Measurements from ENCODE around the gene SDK1.

SDK1 gene

DNA sequence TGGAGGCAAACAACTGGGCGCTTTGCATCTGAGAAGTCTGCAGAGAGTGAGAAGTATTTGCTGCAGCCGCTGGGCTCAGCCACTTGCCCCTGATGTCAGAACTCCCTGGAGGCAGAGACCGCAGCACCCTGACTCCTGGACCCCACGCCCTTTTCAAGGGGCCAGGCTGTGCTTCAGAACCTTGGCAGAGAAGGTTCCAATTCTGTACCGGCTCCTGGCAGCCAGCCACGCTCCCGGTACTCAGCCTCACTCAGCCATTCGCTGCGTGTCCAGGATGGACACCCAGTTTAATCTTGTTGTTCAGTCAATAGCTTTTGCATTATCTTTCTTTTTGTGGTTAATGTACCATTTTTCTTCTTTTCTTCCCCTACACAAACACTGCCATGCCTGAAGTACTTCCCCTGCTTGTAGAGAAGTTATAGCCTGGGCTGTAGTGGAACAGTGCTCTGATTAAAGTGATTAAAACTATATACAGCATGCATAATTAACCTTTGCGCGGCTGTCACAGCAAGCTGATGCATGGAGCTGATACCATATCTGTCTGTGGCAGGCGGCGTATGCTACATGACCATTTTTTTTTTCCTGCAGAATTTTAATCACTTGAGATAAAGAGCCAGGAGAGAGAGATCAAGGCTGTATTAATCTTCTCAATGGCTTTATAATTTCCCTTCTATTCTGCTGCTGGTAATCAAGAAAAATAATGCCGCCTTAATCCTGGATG is 578.5 kb downstream of the SDK1 start:
- no peak for DNase-seq (ENCODE audit: low read depth in 3 of 3)

DNA sequence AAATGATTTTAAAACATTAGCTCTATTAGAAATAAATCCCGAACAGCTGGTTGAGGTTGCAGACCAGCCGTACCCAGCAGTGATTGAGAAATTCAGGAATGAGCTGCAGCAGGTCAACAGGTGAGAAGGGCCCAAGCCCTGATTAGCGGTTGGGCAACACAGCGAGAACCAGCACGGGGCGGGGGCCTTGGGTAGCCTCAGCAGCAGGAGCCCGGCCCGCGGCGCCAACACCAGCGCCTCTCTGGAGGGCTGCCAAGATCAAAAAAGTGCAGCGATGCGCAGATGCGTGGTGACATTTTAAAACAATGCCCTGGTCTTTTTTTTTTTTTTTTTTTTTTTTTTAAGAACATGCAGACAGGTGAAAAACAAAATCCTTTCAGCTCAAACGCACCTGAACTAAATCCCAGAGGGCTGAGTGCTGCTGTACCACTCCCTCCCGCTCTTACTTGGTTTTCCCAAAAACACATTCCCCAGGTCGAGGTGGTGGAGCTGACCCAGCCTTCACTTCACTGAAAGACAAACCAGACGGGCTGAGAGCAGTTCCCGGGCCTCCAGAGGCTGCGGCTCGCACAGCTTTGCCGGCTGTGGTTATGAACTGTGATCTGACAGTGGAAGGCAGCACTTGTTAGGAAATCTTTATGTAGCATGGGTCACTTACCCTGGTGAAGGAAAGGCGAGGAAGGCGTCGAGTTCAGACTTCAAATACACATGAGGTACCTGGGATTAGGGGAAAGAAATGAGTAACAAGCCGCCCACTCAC is 579.4 kb downstream of the SDK1 start:
- no peak for DNase-seq (ENCODE audit: low read depth in 3 of 3)

DNA sequence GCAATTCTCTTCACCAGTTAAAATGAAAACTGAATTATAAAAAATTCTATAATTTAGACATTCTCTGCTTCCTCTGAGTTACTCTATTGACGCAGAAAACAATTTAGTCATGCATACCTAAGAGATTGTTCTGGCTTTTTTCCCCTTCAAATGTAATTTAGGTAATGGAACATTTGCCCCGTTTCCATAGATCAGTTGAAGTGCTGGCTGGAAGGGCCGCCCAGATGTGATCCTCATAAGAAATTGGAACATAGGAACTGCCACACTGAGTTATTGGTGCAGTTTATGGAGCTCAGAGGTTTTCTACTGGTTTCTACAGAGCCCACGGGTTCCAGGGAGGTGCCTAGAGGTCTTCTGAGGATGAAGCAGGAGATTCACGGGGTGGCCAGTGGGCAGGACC is 581.7 kb downstream of the SDK1 start:
- DNase-seq (ENCODE audit: low read depth in 3 of 3), result no peak

DNA sequence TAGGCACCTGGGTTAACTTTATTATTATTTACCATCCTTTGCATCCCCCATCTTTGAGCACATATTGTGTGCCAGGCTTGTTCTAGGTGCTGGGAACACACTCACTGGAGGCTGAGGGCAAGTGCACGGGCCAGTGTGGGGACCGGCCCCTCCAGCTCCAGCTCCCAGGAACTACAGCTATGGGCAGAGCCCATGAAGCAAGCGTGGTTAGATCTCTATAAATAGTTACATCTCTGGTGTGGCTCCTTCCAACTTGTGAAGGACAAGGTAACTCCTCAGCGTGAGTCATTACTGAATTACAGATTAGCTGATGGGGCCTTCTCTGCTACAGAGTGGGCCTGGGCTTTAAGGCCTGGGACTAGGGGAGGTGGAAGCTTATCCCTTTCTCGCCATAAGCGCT is 583.5 kb downstream of the SDK1 start:
- no peak for DNase-seq (ENCODE audit: low read depth in 3 of 3)

DNA sequence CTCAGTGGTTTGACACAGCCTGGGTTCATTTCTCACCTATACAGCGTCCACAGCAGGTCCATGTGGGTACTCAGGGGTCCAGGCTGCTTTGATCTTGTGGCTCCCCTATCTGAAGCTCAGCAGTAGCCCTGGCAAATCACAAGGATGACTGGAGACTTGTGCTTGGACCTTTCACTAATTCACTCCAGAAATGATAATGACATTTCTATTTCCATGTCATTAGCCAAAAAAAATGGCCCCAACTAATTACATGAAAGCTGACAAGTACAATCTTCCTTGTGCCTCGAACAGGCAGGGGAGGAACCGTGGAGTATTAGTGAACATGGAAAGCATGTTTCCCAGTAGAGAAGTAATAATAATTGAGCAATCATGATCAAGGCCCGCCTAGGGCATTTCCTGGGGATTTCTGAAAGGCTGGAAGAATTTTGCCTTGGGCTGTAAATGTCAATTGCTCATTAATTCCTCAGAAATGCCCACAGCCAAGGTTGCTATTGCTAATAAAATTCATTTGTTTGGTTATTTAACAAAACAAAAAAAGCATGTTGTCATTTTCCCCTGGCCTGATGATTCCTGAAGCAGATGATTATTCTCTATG is 586.1 kb downstream of the SDK1 start:
- no peak for DNase-seq (ENCODE audit: low read depth in 3 of 3)

DNA sequence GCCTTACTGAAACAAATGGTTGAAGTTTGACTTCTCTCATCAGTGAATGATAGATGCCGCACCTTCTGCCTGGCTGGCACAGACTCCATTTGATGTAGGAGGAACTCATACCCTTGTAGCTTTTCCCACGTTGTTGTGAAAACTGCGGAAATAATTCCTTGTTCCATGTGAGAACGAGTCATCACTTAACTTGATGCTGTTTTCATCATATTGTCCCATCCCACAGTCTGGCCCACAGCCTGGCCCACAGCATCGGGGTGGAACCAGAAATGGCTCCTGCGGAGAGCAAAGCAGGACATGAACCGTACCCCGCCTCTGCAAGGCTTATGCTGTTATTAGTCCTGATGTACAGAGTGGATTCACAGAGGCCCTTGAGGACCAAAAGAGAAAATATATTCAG is 587.0 kb downstream of the SDK1 start:
- no peak for DNase-seq (ENCODE audit: low read depth in 3 of 3)

DNA sequence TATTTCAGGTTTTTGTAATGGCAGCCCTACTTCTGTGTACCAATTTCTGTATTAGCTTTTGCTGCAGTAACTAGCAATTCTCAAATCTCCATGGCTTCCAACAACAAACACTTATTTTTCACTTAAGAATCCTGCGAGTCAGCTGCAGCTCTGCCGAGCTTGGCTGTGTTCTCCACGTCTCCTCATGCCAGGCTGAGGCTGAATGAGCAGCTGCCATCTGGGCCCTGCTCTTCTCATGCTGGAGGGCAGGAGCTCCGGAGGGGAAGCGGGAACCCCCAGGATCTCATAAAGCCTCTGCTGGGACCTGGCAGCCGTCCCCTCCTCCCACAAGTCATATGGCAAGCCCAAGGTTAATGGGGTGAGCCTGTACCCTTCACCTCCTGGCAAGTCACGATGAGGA is 591.1 kb downstream of the SDK1 start:
- no peak for DNase-seq (ENCODE audit: low read depth in 3 of 3)

DNA sequence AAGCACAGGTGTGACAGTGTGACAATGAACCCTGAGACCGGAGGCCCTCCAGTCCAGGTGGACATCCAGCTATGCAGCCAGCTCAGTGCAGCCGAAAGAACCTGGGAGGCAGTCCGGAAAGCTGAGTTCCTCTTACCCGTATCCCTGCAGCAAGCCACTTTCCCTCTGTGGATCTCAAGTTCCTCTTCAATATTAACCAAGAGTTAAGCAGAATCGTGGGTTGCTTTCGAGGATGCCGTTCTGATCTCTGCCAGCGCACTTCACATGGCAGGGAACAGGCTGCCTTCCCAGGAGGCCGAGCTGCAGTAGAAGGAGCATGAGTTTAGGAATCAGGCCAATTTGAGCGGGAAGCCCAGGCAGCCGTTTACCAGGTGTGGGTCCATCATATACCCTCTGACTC is 591.6 kb downstream of the SDK1 start:
- no peak for DNase-seq (ENCODE audit: low read depth in 3 of 3)

DNA sequence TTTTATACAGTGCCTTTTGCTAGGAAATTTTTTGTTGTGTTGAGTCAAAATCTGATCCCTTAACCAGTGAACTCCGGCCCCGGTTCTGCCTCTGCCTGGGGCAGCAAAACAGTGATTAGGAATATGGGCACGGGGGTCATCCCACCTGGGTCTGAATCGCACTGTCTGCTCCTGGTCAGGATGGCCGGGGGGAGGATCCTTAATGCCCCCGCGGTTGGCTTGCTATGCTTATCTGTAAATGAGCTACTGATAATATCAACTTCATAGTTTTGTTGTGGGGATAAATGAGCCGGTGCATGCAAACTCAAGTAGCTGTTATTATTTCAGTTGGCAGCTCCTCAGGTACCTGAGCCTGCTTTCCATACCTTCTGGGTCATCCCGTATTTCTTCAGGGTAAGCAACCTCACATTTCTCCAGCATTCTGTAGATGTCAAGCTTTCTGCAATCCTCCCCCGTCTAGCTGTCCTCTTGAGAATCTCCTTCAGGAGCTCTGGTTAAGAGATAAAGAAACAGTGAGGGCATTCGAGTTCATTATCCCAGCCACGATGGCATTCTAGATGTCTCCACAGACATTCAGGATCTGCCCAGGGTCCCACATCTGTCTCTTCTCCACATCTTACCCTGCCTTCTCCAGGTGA is 592.2 kb downstream of the SDK1 start:
- no peak for DNase-seq (ENCODE audit: low read depth in 3 of 3)

DNA sequence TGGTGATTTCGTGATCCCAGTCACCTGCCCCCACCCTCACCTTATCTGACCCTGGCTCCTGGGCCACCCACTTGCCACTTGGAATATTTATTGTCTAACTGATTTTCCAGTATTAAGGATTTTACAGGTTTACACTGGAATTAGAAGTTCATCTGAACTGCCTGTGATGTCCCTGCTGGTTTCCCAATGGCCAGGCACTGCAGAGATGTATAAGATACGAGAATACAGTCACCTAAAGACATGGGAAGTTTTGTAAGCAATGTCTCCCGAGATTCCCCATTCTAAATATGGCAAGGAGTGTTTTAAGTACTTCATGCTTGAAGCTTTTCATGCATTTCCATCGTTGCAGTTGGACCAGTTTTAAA is 592.7 kb downstream of the SDK1 start:
- DNase-seq (ENCODE audit: low read depth in 3 of 3), result no peak

DNA sequence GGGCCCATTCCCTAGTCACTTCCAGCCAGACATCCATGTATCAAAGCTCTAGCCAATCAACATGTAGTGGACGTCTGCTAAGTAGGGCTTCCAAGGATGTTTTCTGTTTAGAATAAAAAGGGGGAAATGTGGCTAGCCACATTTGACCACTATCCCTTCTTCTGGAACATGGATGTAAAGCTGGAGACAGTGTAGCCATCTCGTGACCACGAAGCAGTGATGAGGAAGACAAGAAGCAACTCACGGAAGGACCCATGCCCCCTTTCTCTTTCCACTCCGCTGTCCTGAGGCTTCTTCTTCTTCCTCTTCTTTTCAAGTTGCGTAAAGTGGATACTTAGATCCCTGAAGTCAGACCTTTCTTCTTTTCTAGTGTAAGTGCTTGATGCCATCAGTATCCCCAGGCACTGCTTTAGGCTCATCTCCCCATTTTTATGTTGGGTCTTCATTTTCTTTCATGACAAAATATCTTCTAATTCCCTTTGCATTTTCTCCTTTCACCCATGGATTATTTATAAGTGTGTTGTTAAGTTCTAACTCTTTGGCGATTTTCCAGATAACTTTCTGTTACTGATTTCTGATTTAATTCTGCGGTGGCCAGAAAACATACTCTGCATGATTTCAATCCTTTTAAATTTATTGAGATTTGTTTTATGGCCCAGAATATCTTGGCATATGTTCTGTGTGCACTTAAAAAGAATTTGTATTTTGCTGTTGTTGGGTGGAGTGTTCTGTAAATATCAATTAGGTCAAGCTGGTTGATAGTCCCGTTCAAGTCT is 594.5 kb downstream of the SDK1 start:
- no peak for DNase-seq (ENCODE audit: low read depth in 3 of 3)

DNA sequence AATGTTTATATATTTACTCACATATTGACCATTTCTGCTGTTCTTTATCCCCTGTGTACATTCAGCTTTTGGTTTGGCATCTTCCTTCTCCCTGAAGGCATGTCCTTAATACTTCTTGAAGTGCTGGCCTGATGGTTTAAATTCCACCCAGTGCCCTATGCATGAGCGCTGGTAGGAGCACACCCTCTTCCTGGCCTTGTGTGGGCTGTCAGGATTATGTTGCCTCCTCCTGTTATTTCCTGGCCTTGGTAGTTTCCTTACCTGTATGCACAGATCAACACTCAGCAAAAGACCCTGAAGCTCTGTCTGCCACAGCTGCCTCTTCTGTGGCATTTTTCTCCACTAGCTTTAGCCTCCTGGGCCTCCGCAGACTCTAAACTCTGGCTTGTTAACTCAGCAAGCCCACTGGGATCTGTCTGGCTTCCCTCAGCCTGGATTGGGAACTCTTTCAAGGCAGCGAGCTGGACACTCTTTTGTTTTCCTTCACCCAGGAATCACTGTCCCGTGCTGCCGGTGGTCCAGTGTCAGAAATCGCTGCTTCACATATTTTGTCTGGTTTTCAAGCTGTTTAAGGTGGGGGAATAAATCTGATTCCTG is 595.2 kb downstream of the SDK1 start:
- no peak for DNase-seq (ENCODE audit: low read depth in 3 of 3)

DNA sequence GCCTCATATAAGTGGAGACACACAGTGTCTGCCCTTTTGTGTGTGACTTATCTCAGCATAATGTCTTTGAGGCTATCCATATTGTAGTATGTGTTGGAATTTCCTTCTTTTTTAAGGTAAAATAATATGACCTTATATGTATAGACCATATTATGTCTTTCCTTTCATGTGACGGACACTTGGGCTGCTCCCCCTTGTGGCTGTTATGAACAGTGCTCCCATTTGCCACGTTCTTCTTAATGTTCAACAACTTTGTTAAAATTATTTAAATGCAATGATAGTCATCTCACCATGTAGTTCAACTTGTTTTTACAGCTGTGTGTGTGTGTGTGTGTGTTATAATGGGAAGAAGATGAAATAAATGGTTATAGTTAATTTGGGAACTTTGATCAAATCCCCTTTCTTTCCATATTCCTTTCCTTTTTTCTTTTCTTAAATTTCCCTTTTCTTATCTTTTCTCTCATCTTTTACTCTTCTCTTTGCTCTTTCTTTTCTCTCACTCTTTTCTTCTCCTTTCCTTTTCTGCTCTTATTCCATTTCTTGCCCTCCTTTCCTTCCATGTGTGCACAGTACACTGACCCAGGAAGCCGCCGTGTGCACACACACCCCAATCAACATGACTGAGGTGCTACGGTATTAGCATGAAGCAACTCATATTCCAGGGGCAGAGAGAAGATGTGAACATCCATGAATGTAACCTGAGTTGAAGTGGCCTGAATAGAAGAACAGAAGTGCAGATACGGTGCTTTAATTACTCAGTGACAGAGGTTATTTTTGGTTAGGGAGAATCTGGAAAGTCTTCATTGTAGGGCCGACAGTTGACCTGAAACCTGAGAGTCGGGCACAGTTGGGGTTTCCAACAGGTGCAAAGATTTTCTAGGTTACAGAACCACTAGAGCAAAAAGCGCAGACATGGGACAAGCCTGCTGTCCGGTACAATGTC is 596.6 kb downstream of the SDK1 start:
- DNase-seq (ENCODE audit: low read depth in 3 of 3), result peak in 2 of 3 experiments; percentile 7 to 13

DNA sequence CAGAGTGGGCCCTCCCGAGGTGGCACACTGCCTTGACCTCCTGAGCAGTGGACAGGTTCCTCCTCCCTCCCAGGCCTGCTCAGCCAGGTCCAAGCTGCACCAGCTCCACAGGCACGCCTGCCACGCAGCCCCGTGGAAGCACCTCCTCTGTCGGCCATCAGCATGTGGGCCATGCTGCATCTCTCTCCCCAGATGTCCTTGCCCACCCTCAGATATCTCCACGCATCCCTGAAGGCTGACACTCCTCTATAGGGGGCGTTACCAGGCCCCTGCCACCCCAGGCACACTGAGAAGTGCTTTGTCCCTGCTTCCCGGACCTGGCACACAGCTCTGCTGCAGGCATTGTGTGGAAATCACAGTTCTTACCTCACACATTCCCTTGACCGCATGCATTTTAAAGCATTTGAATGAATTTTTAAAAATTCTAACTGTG is 598.5 kb downstream of the SDK1 start:
- no peak for DNase-seq (ENCODE audit: low read depth in 3 of 3)

DNA sequence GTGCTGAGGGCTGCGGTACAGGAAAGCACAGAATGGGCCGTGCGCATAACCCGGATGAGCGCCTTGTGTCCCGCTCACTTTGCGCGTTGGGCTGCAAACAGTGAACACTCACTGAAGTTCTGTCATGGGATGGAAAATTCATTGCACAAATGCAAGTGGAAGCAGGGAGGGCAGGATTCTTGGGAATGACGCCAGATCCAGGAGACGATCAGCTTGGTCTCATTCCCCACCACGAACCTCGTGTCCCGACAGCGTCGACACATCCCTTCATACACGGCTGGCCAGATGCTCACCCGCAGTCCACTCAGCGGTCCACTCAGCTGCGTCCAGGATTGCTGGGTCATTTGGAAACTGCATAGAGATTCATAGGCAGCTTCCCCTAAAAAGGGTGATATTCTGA is 607.1 kb downstream of the SDK1 start:
- DNase-seq (ENCODE audit: low read depth in 3 of 3), result no peak

DNA sequence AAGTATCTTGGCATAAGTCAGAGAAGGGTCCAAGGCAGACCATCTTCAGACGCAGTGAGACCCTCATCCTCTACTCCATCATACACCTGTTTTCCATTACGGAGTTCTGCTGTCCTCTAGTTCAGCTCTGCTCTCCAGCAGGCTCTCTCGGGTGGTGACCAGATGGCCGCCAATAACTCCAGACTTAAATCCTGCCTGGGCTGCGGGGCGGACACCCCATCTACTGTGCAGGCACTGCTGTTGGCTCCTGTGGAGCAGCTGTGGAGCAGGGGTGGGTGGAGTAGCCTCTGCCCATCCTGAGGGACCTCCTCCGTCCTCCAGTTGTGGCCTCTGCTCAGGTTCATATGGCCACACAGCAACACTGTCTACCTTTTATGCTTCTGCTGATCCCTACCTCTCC is 608.1 kb downstream of the SDK1 start:
- DNase-seq (ENCODE audit: low read depth in 3 of 3), result no peak

DNA sequence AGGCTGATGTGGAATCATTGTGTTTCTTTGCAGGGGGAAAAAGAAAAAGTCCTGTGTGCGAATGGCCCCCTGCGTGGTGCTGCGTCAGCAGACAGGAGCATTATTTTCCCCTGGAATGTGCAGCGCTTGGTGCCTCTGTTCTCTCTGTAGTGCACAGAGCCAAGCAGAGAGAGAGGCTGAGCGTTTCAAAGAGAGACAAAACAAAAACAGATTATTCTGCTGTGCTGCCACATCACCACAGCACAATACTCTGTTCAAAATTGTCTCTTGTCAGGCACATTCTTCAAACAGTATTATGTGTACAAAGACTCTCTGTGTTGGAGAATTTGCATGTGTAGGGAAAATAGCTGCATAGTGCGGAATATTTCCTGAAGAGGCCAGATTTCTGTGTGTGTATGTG is 609.0 kb downstream of the SDK1 start:
- DNase-seq (ENCODE audit: low read depth in 3 of 3), result no peak

DNA sequence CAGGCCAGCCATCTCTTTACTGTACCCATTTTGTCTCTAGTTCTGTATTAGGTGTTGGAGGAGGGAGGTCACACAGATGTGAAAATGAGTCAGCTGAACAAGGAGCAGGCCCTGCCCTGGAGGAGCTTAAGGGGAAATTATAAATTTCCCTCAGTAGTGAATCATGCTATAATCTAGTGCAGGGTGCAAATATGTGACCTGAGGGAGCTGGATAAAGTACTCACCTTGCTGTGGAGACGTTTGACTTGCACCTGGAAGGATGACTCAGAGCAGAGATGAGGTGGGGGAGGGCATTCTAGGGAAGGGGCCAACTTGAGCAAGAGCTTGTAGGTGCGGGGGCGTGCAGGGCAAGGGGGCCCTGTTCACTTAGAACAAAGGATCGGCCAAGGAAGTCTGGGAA is 610.6 kb downstream of the SDK1 start:
- no peak for DNase-seq (ENCODE audit: low read depth in 3 of 3)

DNA sequence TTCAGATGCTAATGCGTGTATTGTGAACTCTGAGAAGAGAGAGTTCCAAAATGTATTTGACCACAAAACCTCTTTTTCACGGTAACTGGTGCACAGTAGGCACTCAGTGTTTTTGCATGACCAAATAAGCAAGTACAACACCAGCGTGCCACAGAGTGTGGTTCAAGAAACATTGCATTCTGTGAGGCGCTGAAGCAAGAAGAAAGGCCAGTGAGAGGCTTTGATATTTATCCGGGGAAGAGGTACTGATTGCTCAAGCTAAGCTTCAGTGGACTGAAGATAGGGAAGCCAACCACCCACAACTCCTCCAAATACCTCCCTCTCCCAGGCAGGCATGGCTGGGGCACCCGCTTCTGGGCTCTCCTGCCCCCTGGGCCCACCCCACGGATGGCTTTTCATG is 611.2 kb downstream of the SDK1 start:
- no peak for DNase-seq (ENCODE audit: low read depth in 3 of 3)

DNA sequence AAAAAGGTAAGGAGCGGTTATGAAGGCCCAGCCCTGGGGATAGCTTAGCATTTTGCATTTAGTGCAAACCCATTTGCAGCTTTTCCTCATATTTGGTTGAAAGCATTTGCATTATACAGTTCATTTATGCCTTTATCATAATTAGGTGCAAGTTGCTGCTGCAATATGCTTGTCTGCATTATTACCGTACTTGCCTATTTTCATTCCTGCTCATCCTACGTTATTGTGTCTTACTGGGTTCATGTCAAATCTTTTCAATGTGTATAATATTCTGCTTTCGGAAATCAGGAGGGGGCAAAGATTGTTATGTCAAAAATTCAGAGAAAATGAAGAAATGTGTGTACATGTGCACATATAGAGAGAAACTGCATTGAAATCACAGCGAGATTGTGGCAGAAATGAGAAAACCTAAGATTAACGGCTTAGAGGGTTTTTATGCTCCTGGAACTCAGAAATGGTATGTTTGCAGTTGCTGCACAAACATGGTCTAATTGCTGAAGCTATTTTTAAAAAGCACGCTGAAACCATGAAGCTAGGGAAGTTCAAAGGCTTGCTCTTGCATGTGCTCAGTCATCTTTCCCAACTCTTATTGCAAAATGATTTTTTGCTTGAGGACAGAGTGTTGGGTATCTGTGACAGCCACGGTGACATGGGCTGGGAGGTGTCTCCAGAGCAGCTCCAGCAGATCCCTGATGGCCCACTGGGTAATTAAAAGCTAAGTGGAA is 613.2 kb downstream of the SDK1 start:
- DNase-seq (ENCODE audit: low read depth in 3 of 3), result no peak
